H9 (cell line): ENCODE results near the gene PRMT7. TPM values are rescaled to one million over a fixed set of nuclear protein-coding genes. Genes with fewer than 3 reads are reported as not detected.

Source experiments
- DNase-seq: peaks from one replicate; pipeline ENCODE4 v3.0.0-alpha.2; 2017
- H2AFZ ChIP-seq: one replicate; pipeline ENCODE4 v1.6.1; 2013; ENCODE audit warnings: mild to moderate bottlenecking, low read length, control low read depth, moderate library complexity
- H2AK5ac ChIP-seq: 2 replicates; pipeline ENCODE4 v1.6.1; 2013; ENCODE audit warnings: low read length, control low read depth, mixed read lengths; ENCODE audit not compliant: insufficient read length
- H2BK120ac ChIP-seq: one replicate; pipeline ENCODE4 v1.6.1; 2013; ENCODE audit warnings: low read depth, mild to moderate bottlenecking, low read length, control low read depth, inconsistent platforms; ENCODE audit not compliant: poor library complexity, severe bottlenecking
- H2BK12ac ChIP-seq: 2 replicates; pipeline ENCODE4 v1.6.1; 2013; ENCODE audit warnings: low read length, control low read depth, mixed read lengths, low read depth; ENCODE audit not compliant: insufficient read length
- H2BK15ac ChIP-seq: 2 replicates; pipeline ENCODE4 v1.6.1; 2013; ENCODE audit warnings: low read depth, low read length, control low read depth
- H2BK20ac ChIP-seq: one replicate; pipeline ENCODE4 v1.6.1; 2013; ENCODE audit warnings: low read depth, mild to moderate bottlenecking, low read length, control low read depth, inconsistent platforms; ENCODE audit not compliant: poor library complexity, severe bottlenecking
- H2BK5ac ChIP-seq: 2 replicates; pipeline ENCODE4 v1.6.1; 2013; ENCODE audit warnings: low read length, control low read depth, mixed read lengths; ENCODE audit not compliant: insufficient read length
- H3K14ac ChIP-seq: 2 replicates; pipeline ENCODE4 v1.6.1; 2013; ENCODE audit warnings: low read length, control low read depth; ENCODE audit not compliant: insufficient read depth
- H3K18ac ChIP-seq: 2 replicates; pipeline ENCODE4 v1.6.1; 2013; ENCODE audit warnings: low read depth, mild to moderate bottlenecking, mixed read lengths, low read length, control low read depth; ENCODE audit not compliant: insufficient read length
- H3K23ac ChIP-seq: 2 replicates; pipeline ENCODE4 v1.6.1; 2013; ENCODE audit warnings: low read length, control low read depth, mixed read lengths, low read depth; ENCODE audit not compliant: insufficient read length
- H3K23me2 ChIP-seq: 2 replicates; pipeline ENCODE4 v1.6.1; 2013; ENCODE audit warnings: low read depth, mild to moderate bottlenecking, mixed read lengths, low read length, control low read depth; ENCODE audit not compliant: insufficient read length, poor library complexity, severe bottlenecking
- H3K27ac ChIP-seq: 2 replicates; pipeline ENCODE4 v1.5.1; 2013; ENCODE audit warnings: low read length, control low read depth, mixed read lengths, low read depth; ENCODE audit not compliant: insufficient read length
- H3K27me3 ChIP-seq: 2 replicates; pipeline ENCODE4 v1.6.1; 2013; ENCODE audit warnings: low read length, control low read depth, inconsistent platforms; ENCODE audit not compliant: insufficient read depth
- H3K4ac ChIP-seq: 2 replicates; pipeline ENCODE4 v1.6.1; 2013; ENCODE audit warnings: low read depth, mild to moderate bottlenecking, control low read depth, inconsistent platforms, low read length, moderate library complexity
- H3K4me1 ChIP-seq: 2 replicates; pipeline ENCODE4 v1.6.1; 2013; ENCODE audit warnings: low read length, control low read depth, inconsistent platforms; ENCODE audit not compliant: insufficient read depth
- H3K4me2 ChIP-seq: 2 replicates; pipeline ENCODE4 v1.6.1; 2013; ENCODE audit warnings: low read length, control low read depth, mixed read lengths; ENCODE audit not compliant: insufficient read length, insufficient read depth
- H3K56ac ChIP-seq: 2 replicates; pipeline ENCODE4 v1.6.1; 2013; ENCODE audit warnings: low read depth, mild to moderate bottlenecking, mixed read lengths, low read length, control low read depth; ENCODE audit not compliant: insufficient read length
- H3K79me1 ChIP-seq: 2 replicates; pipeline ENCODE4 v1.6.1; 2013; ENCODE audit warnings: low read depth, mild to moderate bottlenecking, moderate library complexity, low read length, control low read depth, inconsistent platforms; ENCODE audit not compliant: insufficient read depth, poor library complexity, severe bottlenecking
- H3K79me2 ChIP-seq: 2 replicates; pipeline ENCODE4 v1.6.1; 2013; ENCODE audit warnings: low read length, control low read depth, inconsistent platforms; ENCODE audit not compliant: insufficient read depth
- H3K9ac ChIP-seq: 2 replicates; pipeline ENCODE4 v1.6.1; 2013; ENCODE audit warnings: low read length, control low read depth, mixed read lengths; ENCODE audit not compliant: insufficient read length; ENCODE audit errors: extremely low read depth
- H3K9me3 ChIP-seq: one replicate; pipeline ENCODE4 v1.6.1; 2013; ENCODE audit warnings: low read depth, low read length, inconsistent platforms; ENCODE audit not compliant: control insufficient read depth
- H3T11ph ChIP-seq: one replicate; pipeline ENCODE4 v1.6.1; 2013; ENCODE audit warnings: mild to moderate bottlenecking, low read length, control low read depth, inconsistent platforms
- H4K20me1 ChIP-seq: one replicate; pipeline ENCODE4 v1.6.1; 2013; ENCODE audit not compliant: control insufficient read depth, insufficient read length, insufficient read depth
- H4K5ac ChIP-seq: 2 replicates; pipeline ENCODE4 v1.6.1; 2013; ENCODE audit warnings: low read depth, mild to moderate bottlenecking, mixed read lengths, low read length, control low read depth; ENCODE audit not compliant: insufficient read length
- H4K8ac ChIP-seq: replicated peaks from 2 replicates; pipeline ENCODE4 v1.6.1; 2013; ENCODE audit warnings: low read length, control low read depth, mixed read lengths, low read depth; ENCODE audit not compliant: insufficient read length
- H4K91ac ChIP-seq: 2 replicates; pipeline ENCODE4 v1.6.1; 2013; ENCODE audit warnings: low read depth, mild to moderate bottlenecking, moderate library complexity, mixed read lengths, low read length, control low read depth; ENCODE audit not compliant: insufficient read length
- H3K27ac Mint-ChIP-seq, 3 experiments: 2 replicates in 2 of 3; 3 replicates in 1 of 3; pipeline ENCODE4 v1.8.0; 2020 to 2021; ENCODE audit warnings: mixed read lengths in 3 of 3, mild to moderate bottlenecking in 1 of 3, moderate library complexity in 1 of 3
- H3K27me3 Mint-ChIP-seq: 2 replicates; pipeline ENCODE4 v1.8.0; 2021; ENCODE audit warnings: low read depth, mild to moderate bottlenecking, moderate library complexity, mixed read lengths
- H3K36me3 Mint-ChIP-seq, 3 experiments: 2 replicates in 2 of 3; 3 replicates in 1 of 3; pipeline ENCODE4 v1.8.0; 2020 to 2021; ENCODE audit warnings: low read depth in 3 of 3, mixed read lengths in 3 of 3; ENCODE audit not compliant: insufficient read depth in 1 of 3
- H3K4me1 Mint-ChIP-seq, 2 experiments: 2 replicates each; pipeline ENCODE4 v1.8.0; 2020; ENCODE audit warnings: mixed read lengths in 2 of 2
- H3K4me3 Mint-ChIP-seq, 2 experiments: 2 replicates in 1 of 2; 3 replicates in 1 of 2; pipeline ENCODE4 v1.8.0; 2020 to 2021; ENCODE audit warnings: mild to moderate bottlenecking in 2 of 2, mixed read lengths in 2 of 2, moderate library complexity in 1 of 2
- H3K9me3 Mint-ChIP-seq, 2 experiments: 2 replicates in 1 of 2; 3 replicates in 1 of 2; pipeline ENCODE4 v1.8.0; 2020; ENCODE audit warnings: mild to moderate bottlenecking in 2 of 2, mixed read lengths in 2 of 2, moderate library complexity in 1 of 2
- WGBS: extraction: QIAGEN DNeasy Blood & Tissue Kit; methylation state at CpG from one replicate; pipeline ENCODE4 v1.1.7; 2013; ENCODE audit warnings: missing lambda C conversion rate, low lambda C conversion rate, mixed read lengths; ENCODE audit not compliant: insufficient read length; ENCODE audit errors: extremely low coverage; 5-methylcytosine and 5-hydroxymethylcytosine counted together
- total RNA-seq: library from RNA; stranded (reverse); gene quantifications from 2 replicates; pipeline ENCODE4 v1.2.1, GENCODE V29; 2021
- TF ChIP-seq, protein P1 (sequence below): fragments of 200-600 bp; sonication (generic); conservative IDR thresholded peaks from 3 replicates; pipeline ENCODE4 v1.8.0; 2021; ENCODE audit warnings: antibody characterized with exemption, mild to moderate bottlenecking

Gene PRMT7
- total RNA-seq, 1 experiment from 2014 or later = 56.6 TPM

DNA sequence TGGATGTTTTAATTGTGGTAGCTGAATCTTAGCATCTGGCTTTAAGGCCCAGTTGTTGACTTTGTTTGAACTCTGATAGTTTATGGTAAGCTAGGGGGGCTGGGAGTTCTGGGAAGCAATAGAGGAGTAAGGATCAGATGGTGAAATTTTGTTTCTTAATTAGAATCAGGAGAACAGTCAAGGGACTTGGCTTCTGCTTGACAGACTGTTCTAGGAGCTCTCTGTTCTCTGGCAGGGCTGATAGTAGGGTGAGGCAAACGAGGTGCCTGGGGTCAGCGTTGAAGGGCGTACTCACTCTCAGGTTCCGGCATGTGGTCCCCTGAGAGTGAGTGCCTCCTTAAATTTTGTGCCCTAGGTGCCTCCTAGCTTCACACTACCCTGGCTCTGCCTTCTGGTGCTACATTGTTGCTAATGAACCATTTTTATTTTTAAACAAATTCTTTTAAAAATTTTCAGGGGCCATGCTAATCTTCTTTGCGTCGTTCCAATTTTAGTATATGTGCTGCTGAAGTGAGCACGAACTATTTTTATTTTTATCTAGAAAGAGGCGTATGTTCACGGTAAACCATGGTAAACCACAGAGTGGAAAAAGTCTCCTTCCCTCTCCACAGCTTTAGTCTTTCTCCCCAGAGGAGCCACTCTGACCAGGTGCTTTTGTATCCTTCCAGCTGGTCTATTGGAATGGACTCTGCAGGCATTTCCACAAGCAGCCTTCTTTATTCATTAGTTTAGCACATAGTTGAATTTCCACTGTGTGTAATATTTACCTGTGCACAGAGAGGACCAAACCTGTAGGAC, 26.8 kb upstream of the PRMT7 start:
- H2BK120ac ChIP-seq = no peak overlapping the region
- H3K79me1 ChIP-seq = no peaks in the 10 kb centered on the region
- TF ChIP-seq, protein P1, sequence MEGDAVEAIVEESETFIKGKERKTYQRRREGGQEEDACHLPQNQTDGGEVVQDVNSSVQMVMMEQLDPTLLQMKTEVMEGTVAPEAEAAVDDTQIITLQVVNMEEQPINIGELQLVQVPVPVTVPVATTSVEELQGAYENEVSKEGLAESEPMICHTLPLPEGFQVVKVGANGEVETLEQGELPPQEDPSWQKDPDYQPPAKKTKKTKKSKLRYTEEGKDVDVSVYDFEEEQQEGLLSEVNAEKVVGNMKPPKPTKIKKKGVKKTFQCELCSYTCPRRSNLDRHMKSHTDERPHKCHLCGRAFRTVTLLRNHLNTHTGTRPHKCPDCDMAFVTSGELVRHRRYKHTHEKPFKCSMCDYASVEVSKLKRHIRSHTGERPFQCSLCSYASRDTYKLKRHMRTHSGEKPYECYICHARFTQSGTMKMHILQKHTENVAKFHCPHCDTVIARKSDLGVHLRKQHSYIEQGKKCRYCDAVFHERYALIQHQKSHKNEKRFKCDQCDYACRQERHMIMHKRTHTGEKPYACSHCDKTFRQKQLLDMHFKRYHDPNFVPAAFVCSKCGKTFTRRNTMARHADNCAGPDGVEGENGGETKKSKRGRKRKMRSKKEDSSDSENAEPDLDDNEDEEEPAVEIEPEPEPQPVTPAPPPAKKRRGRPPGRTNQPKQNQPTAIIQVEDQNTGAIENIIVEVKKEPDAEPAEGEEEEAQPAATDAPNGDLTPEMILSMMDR = no peak
- no peaks in the 10 kb centered on the region for H3K27me3 ChIP-seq
- peaks cover 2% of the 10 kb centered on the region for H4K20me1 ChIP-seq
- H3K9ac ChIP-seq = no peak overlapping the region
- H2BK15ac ChIP-seq = no peak overlapping the region
- no peak overlapping the region for H2BK5ac ChIP-seq
- no peak overlapping the region for H4K5ac ChIP-seq
- Mint-ChIP-seq H3K27me3 (no peaks in the 10 kb centered on the region), H3K4me1 (peaks cover 0 to 2% of the 10 kb centered on the region in 2 experiments; a peak in 1 of 4 replicates), H3K36me3 (peaks cover 9 to 36% (median 14%) of the 10 kb centered on the region in 3 experiments; a peak in 5 of 7 replicates), H3K27ac (peak overlapping the region; percentile 20 to 45 (median 31); a peak in 5 of 7 replicates), H3K9me3 (no peaks in the 10 kb centered on the region), H3K4me3 (no peak overlapping the region)
- H3T11ph ChIP-seq = no peak overlapping the region
- no CpG with 5 or more reads among the region's 9 CpGs for WGBS
- H3K4me2 ChIP-seq = no peak overlapping the region
- H3K23me2 ChIP-seq = no peaks in the 10 kb centered on the region
- H3K18ac ChIP-seq = no peak overlapping the region
- no peak overlapping the region for H4K8ac ChIP-seq
- H3K23ac ChIP-seq = no peak overlapping the region
- no peaks in the 10 kb centered on the region for H3K4me1 ChIP-seq
- H2AK5ac ChIP-seq = no peak overlapping the region
- no peaks in the 10 kb centered on the region for H3K9me3 ChIP-seq
- H2BK20ac ChIP-seq = no peak overlapping the region
- H4K91ac ChIP-seq = no peak overlapping the region
- H3K4ac ChIP-seq = no peak overlapping the region
- no peak overlapping the region for H3K27ac ChIP-seq
- no peak overlapping the region for H3K56ac ChIP-seq
- DNase-seq = no peak
- H2AFZ ChIP-seq = no peak overlapping the region
- H3K14ac ChIP-seq = no peak overlapping the region
- H2BK12ac ChIP-seq = no peak overlapping the region
- H3K79me2 ChIP-seq = no peaks in the 10 kb centered on the region
